HG02870 (cell line): Measurements from ENCODE around the gene CAPN15.

Source experiments
- ATAC-seq: cut with Tn5 transposase; IDR thresholded peaks from one replicate; pipeline ENCODE4 v1.9.1; 2021; ENCODE audit warnings: mild to moderate bottlenecking, moderate library complexity; ENCODE audit not compliant: unreplicated experiment

Gene CAPN15

GRCh38 chr16:524274-525040, 3.1 kb upstream of the CAPN15 start:
- ATAC-seq = no peak

- ATAC-seq = no peak
Measured at GRCh38 chr16:525123-525519, 2.4 kb upstream of the CAPN15 start.

- no peak for ATAC-seq
Measured at GRCh38 chr16:525520-526180, 1.9 kb upstream of the CAPN15 start.

GRCh38 chr16:526181-527014, 1.1 kb upstream of the CAPN15 start:
- peak; percentile 2 for ATAC-seq

GRCh38 chr16:528111-529011, 849 bp downstream of the CAPN15 start:
- ATAC-seq = no peak

- no peak for ATAC-seq
Measured at GRCh38 chr16:529012-529575, 1.6 kb downstream of the CAPN15 start.

- ATAC-seq = no peak
Measured at GRCh38 chr16:530111-530817, 2.8 kb downstream of the CAPN15 start.

GRCh38 chr16:531494-532125, 4.1 kb downstream of the CAPN15 start:
- no peak for ATAC-seq

- no peak for ATAC-seq
Measured at GRCh38 chr16:533391-534123, 6.0 kb downstream of the CAPN15 start.

GRCh38 chr16:534135-534534, 6.6 kb downstream of the CAPN15 start:
- ATAC-seq = no peak

GRCh38 chr16:534856-535445, 7.4 kb downstream of the CAPN15 start:
- ATAC-seq = no peak

- no peak for ATAC-seq
Measured at GRCh38 chr16:535446-536405, 8.2 kb downstream of the CAPN15 start.

GRCh38 chr16:536746-537145, 9.2 kb downstream of the CAPN15 start:
- ATAC-seq = no peak

- ATAC-seq = no peak
Measured at GRCh38 chr16:537415-538335, 10.2 kb downstream of the CAPN15 start.

GRCh38 chr16:539901-540530, 12.5 kb downstream of the CAPN15 start:
- no peak for ATAC-seq
